GM19099 (cell line): ENCODE measurements around the gene RNF227.
A peak's percentile ranks its signal among the peaks of the same experiment; 100 is the strongest.

ENCODE experiments used
- POLR2A ChIP-seq: IDR thresholded peaks from 3 replicates; pipeline ENCODE4 v1.6.1; 2011; ENCODE audit warnings: low read depth; ENCODE audit not compliant: insufficient read length; ENCODE audit errors: extremely low read depth

Gene RNF227

DNA sequence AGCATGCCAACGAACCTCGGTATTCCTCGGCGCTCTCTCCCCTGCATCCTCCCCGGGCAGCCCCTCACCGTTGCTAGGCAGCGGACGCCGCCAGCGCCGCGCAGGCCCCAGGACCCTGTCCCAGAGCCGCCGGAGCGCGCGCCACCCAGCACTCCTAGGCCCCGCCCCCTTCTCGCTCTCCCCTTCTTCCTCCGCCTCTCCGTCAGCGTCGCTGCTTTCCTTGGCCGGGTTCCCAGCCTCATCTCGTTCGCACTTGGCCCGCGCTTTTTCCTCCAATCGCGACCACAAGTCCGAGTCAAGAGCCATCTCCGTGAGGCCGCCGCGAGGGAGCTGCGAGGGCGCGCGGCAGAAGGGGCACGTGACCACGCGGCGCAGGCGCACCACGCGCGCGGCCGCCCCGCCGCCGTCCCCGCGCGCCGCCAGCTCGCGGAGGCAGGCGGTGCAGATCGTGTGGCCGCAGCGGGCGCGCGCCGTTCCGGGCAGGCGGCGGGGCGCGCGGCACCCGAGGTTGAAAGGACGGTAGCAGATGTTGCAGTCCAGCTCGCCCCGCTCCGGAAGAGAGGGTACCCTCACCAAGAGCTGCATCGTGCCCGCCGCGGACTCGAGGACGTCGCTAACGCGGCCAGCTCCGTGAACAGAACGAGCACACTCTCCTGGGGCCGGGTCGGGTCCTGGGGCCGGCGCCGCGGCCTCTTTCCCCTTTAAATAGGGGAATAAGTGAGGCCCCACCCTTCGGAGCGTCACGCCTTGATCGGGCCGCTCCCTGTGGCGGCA lies at the start of gene RNF227:
Gene RNF227 (minus strand): TSS at position 679 of the 774 bp plus-strand sequence. CDS start 94 bp downstream, at position 585.
- TF ChIP-seq POLR2A, result peak; percentile 71

DNA sequence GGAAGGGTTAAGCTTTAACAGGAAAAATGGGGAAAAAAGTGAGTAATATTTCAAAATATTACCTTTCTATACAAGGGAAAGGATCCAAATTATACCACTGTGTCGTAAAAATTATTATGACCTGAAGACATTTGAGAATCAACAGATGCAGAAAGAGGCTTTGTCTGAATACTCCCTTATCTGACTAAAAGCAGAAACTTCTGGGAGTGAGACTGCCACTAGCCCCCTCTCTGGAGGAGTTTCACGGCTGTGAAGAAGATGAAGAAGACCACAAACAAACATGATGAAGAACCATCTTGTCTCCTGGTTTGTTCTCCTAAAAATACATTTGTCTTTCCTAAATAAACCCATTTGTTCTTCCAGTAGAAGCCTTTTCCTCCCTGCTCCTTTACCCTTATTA lies 45.3 kb upstream of the RNF227 start:
- no peak for TF ChIP-seq POLR2A

DNA sequence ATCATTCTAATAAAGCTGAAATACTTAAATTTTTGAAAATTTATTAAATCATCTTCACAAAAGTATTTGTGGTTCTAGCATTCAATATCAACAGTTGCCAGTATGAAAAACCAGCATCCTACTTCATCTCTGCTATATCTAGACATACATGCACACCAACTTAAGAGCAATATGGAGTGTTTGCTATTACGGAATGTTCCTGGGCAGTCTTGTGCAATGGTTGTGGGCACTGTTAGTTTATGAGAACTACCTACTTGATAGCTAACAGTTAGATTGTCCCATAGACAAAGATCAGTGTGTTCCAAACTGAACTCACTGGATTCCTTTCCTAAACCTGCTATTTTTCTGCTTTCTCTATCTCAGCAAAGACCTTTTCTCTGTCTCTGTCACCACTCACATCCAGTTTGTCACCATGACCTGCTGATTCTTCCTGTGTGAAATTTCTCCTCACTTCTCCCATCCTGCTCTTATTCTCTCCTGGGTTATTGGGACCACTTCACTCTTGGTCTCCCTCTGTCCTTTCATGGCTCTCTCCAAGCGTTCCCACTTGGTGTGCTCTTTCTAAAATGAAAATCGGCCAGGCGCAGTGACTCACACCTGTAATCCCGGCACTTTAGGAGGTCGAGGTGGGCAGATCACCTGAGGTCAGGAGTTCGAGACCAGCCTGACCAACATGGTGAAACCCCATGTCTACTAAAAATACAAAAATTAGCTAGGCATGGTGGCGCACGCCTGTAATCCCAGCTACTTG lies 43.6 kb upstream of the RNF227 start:
- no peak for TF ChIP-seq POLR2A

DNA sequence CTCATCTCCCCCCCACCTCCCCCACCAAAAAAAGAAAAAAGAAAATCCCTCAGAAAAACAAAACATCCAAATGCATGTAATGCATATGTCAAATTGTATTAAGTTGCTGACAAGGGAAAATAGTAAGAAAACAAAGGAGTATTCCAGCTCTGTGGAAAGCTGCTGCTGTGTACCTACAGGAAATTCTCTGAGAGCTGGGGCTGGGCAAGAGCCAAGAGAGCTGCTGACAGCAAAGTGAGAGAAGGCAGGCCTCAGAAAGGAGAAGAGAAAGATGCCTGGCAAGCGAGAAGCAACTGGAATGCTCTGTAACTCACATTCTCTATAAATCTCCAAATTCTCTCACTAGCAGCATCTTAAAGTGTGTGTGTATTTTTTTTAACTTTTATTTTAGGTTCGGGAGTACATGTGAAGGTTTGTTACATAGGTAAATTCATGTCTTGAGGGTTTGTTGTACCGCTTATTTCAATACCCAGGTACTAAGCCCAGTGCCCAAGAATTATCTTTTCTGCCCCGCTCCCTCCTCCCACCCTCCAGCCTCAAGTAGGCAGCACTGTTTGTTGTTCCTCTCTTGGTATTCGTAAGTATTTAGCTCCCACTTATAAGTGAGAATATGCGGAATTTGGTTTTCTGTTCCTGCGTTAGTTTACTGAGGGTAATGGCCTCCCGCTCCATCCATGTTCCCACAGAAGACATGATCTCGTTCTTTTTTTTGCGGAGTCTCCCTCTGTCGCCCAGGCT lies 40.3 kb upstream of the RNF227 start:
- no peak for TF ChIP-seq POLR2A

DNA sequence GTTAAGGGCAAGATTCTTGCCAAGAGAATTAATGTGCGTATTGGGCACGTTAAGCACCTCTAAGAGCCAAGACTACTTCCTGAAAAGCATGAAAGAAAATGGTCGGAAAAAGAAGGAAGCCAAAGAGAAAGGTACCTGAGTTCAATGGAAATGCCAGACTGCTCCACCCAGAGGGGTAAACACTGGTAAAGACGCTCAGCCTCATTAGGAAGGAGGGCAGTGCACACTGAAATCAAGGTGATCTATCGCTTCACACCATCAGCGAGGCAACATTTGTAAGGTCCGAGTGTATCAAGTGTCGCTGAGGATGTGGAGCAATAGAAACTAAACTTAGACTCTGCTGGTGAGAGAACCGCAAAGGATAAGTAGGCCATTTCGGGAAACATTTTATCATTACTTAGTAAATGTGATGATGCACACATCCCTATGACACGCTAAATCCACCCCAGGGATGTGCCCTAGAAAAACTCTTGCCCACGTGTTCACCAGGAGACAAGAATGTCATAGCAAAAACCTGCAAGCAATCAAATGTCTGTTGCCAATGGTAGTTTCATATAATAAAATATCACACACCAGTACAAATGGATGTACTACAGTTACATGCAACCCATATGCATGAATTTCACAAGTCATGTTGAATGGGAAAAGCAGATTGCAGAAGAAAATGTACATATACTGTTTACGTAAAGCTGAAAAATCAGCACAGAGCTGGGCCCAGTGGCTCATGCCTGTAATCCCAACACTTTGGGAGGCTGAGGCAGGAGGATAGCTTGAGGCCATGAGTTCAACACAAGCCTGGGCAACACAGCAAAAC lies 39.5 kb upstream of the RNF227 start:
- no peak for TF ChIP-seq POLR2A

DNA sequence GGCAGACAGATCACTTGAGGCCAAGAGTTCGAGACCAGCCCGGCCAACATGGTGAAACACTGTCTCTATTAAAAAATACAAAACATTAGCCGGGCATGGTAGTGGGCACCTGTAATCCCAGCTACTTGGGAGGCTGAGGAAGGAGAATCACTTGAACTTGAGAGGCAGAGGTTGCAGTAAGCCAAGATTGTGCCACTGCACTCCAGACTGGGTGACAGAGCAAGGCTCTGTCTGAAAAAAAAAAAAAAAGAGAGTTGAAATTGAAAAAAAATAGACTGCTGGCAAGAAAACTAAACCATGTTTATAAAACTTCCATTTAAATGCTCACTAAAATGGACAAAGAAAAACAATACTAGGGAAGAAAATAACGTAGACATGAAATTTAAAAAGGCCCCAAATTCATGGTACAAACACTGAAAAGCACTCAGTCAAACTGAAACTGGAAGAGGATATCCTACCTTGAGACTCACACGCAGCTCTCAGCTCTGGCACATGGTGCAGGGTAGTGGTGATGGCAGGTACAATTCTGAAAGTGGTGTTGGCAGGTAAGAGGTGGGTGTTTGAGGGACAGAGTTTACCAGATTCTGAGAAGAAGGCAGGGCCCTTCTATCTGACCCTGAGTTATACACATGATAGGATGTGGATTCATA lies 35.2 kb upstream of the RNF227 start:
- TF ChIP-seq POLR2A, result no peak

DNA sequence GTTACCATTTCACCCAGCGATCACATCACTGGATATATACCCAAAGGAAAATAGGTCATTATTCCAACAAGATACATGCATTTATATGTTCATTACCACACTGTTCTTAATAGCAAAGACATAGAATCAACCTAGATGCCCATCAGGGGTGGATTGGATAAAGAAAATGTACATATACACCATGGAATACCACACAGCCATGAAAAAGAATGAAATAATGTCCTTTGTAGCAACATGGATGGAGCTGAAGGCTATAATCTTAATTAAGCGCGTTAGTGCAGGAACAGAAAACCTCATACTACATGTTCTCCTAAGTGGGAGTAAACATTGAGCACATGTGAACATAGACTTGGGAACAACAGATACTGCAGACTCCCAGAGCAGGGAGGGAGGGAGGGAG lies 34.5 kb upstream of the RNF227 start:
- TF ChIP-seq POLR2A, result no peak

DNA sequence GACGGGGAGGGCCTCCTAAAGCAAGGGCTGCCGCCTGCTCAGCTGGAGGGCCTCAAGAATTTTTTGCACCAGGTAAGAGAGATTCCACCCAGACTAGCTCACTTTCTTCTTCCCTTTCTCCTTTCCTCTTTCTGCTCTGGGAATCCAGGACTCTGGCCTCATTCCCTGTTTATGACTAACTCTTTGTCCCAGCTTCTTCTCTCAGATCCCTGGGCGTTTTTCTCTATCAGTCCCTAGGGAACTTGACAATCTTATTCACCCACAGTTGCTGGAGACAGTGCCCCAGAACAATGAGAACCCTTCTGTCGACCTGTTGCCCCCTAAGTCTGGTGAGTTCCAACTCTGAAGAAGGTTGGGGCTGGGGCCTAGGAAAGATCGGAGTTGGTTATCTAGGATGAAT lies 31.6 kb upstream of the RNF227 start:
- TF ChIP-seq POLR2A, result no peak

DNA sequence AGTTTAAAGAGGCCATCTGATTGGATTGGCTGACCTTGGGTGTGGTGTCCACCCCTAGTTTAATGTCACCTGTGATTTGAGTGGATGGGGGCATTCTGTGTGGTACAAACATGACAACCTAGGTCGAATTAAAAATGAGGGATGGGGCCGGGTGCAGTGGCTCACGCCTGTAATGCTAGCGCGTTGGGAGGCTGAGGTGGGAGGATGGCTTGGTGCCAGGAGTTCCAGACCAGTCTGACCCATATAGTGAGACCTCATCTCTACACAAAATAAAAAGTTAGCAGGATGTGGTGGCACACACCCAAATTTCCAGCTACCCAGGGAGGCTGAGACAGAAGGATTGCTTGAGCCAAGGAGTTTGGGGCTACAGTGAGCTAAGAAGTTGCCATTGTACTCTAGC lies 30.4 kb upstream of the RNF227 start:
- TF ChIP-seq POLR2A, result no peak

DNA sequence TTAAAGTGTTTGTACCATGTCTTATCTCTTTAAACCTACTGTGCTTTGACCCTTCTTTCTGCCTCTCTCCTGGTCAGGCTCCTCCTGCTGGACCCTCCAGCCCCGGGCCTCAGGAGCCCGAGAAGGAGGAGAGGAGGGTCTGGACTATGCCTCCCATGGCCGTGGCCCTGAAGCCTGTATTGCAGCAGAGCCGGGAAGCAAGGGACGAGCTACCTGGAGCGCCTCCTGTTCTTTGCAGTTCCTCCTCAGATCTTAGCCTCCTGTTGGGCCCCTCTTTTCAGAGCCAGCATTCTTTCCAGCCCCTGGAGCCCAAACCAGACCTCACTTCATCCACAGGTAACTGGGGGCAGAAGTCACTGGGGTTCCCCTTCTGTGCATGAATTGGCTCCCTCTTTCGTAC lies 29.6 kb upstream of the RNF227 start:
- no peak for TF ChIP-seq POLR2A

DNA sequence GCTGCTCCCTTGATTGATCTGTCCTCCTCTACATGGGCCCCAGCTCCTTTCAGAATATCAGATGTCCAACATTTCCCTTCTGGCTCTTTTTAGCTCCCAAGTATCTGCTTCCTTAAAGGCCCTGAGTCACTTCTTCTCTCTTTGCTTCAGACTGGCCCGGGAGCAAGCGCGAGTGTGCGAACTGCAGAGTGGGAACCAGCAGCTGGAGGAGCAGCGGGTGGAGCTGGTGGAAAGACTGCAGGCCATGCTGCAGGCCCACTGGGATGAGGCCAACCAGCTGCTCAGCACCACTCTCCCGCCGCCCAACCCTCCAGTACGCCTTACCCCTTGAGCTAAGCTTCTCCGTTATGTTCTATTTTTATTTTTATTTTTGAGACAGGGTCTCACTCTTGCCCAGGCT lies 28.2 kb upstream of the RNF227 start:
- TF ChIP-seq POLR2A, result no peak

DNA sequence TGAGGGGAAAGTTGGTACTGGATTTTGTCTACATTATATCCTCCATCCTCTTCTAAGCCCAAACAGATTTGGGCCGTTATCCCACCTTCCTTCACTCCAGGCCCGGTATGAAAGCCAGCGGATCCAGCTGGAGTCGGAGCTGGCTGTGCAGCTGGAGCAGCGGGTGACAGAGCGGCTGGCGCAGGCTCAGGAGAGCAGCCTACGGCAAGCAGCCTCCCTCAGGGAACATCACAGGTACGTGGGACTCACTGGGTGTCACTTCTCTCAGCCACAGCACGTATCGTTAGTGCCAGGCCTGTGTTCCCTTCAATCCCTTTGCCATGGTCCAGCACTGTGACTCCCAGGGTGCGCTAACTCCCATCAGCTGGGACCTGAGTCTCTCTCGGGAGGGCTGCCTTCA lies 27.2 kb upstream of the RNF227 start:
- no peak for TF ChIP-seq POLR2A

DNA sequence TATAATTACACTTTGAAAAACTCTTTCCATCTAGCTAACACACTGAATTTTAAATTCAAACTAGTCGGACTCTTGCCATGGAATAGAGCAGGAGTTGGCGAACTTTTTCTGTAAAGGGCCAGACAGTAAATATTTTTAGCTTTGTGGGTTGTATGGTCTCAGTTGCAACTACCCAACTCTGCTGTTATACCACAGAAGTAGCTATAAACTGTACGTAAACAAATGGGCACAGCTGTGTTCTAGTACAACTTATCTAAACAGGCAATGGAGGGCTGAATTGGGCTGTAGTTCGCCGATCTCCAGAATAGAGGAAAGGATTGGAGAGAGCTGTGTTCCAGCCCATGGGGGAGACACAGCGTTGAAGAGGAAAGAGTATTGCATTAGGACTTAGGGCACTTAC lies 24.7 kb upstream of the RNF227 start:
- TF ChIP-seq POLR2A, result no peak

DNA sequence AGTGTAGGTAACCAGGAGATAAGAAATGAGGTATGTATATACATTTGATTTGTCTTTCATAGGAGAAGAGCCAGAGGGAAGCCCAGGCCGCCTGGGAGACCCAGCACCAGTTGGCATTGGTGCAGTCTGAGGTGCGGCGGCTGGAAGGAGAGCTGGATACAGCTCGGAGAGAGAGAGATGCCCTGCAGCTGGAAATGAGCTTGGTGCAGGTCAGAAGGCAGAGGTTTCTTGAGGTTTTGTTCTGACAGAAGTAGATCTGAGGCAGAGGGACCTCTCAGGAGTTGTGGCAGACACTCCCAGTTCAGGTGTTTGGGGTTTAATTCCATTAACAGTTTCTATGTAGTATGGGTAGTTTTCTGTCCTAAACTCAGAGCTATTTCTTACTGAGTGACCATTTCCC lies 23.9 kb upstream of the RNF227 start:
- no peak for TF ChIP-seq POLR2A
